Activated T-cell treated with anti-CD3 and anti-CD28 coated beads for 1 hour (primary cell): ENCODE results near the gene ATP2B3.

ENCODE experiments used
- DNase-seq: peaks from one replicate; pipeline ENCODE4 v3.0.0-alpha.2; 2020; ENCODE audit warnings: low read depth

Gene ATP2B3

DNA sequence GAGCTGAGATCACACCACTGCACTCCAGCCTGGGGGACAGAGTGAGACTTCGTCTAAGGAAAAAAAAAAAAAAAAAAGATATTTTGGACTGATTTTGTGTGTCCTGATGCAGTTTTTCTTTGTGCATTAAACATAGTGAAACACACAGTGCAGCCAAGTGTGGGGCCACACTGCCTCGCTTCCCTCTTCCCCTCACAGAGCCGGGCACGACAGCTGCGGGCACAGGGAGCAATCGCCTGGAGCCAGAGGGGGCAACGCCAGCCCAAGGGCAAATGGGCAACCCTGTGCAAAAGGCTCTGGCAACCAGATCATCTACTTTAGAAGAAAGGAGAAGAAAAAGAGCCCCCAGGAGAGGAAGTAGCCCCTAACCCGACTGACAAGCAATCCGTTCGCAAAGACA lies 95.0 kb downstream of the ATP2B3 start:
- no peak for DNase-seq

DNA sequence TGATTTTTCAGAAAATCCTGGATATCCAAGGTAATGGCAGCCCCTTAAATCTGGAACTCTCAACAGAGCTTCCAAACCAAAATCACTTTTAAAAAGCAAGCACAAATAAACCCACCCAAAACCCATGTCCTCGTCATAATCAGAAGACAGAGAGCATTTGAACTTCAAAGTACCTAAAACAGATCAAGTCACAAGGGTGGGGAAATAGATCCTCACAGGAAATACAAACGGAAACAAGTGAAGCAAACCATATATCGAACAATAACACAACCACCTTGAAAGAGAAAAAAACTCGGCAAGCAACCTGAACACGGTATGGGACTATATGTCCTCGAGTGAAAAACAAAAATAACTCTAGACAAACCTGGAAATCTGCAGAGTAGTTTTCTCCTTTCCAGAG lies 97.4 kb downstream of the ATP2B3 start:
- DNase-seq, result no peak

DNA sequence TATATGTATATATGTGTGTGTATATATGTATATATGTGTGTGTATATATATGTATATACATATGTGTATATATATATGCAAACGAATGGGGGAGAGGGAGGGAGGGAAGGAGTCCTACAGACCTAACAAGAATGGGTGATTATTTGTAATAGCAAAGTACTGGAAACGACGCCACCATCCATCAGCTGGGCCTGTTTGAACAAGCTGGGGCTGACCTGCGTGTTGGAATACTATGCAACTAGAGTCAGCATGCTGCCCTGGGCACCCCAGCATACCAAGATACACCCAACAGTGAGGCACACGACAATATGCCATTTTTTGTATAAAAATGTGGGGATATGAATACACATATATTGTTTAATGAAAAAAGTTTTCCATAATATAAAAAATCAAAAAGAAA lies 103.1 kb downstream of the ATP2B3 start:
- no peak for DNase-seq

DNA sequence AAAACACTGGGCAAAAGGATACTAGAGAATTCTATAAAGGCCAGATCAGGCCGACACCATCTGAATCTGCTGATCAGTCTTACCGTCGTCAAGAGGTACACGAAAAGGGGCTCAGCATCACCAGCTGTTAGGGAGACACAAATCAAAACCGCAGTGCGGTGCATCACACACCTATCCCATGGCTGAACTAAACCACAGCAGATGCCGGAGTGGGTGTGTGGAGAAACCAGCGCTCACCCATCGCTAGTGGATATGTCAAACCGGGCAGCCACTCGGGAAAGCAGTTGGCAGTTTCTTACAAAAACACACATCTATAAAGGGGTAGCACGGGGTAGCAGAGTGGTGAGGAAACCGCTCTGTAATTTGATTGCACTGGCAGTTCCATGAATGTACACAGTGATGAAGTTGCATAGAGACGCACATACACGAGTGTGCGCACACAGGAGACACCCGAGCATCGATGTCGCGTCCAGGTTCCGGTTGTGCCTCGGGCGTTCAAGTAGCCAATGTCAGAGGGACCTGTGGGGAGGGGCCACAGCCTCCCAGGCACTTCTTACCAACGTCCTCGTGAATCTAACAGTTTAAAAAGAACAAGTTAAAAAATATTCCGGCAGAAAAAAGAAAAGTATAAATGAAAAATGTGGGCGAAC lies 104.6 kb downstream of the ATP2B3 start:
- DNase-seq, result no peak

DNA sequence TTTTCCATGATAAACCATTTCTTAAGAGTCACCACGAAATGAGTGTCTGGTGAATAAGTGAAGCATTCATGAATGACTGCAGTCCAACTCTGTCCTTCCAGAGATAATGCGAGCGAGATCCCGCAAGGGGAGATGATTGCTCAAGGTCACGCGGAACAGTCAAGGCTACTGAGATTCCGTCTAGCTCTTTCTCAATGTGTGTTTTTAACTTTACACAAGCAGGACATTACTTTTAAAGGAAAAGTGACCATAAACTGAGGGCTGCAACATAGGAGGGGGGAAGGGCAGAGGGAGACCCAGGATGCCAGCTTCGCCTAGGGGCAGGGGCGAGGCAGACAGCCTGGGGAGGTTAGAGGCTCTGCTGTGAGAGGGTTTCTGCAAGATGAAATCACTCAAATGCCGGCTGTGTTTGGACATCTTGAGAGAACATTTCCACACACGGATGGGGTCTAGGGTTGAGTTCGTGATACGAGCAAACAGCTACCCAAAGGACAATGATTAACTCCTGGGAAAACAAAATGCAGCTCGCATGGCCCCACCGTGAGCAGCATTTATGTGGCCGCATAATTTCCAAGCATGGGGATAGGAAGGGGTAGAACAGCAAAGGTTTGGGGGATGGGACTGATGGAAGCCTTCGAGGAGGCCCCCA lies 105.3 kb downstream of the ATP2B3 start:
- DNase-seq, result no peak

DNA sequence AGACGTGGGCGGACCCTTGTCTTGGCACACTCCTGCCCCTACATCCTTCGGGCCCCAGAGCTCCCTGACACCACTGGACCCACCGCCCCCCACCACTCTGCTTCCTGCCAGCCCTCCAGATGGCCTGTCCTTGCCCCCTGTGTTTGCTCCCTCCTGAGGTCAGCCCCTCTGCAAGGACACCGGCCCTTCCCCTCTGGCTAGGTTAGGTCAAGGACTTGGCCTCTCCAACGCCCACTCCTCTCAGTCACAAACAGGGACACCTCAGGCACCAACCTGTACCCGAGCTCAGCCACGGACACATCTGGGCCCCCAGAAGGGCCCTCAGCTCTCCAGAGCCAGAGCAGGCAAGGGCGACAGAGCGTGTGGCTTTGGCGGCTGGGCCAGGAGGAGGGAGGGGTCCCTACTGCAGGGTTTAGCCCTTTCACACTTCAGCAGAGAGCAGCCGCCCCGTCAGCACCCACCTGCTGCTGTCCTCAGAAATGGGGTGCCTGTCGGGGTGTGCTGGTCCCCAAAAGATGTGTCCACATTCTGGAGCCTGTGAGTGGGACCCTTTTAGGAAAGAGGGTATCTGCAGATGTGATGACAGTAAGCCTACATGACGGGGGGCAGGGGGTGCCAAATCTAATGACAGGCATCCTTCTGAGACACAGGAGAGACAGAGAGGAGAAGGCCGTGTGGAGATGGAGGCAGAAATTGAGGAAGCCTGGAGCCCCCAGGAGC lies 106.0 kb downstream of the ATP2B3 start:
- no peak for DNase-seq

DNA sequence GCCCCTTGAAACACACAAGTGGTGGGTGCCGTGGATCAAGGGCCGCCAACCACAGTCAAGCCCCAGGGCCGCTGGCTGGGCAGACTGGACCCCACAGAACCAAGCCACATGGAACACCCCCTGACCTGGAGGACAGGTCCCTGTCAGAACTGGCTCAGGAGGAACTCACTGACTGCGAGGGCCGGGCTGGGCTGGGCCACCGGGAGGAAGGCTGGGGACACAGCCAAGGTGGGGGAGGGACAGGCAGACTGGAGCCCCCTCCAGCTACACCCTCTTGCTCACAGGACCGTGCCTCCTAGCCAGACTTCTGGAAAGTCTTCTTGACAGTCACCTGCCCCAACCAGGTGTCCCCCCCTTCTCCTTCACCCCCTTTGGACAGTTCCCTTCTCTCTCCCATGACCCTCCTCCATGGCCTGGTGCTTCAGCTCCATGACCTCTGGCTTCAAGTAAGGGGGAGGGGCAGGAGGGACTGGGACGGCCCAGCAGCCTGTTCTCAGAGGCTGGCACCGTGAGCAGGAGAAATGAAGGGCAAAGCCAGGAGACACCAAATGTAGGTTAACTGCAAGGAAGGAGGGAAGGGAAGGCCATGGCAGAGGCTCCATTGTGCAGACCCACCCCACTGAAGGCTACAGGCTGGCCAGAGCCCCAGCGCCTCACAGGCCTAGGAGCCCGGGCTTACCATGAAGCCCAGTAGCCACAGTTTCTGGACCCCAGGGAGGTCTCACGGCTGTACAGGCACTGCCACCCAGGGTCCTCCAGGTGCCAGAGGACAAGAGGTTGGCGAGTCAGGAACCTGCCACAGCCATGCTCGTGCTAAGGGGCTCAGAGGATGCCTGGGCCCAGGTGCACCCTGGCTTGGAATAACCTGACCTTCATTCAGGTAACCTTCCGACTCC lies 107.0 kb downstream of the ATP2B3 start:
- DNase-seq, result no peak

DNA sequence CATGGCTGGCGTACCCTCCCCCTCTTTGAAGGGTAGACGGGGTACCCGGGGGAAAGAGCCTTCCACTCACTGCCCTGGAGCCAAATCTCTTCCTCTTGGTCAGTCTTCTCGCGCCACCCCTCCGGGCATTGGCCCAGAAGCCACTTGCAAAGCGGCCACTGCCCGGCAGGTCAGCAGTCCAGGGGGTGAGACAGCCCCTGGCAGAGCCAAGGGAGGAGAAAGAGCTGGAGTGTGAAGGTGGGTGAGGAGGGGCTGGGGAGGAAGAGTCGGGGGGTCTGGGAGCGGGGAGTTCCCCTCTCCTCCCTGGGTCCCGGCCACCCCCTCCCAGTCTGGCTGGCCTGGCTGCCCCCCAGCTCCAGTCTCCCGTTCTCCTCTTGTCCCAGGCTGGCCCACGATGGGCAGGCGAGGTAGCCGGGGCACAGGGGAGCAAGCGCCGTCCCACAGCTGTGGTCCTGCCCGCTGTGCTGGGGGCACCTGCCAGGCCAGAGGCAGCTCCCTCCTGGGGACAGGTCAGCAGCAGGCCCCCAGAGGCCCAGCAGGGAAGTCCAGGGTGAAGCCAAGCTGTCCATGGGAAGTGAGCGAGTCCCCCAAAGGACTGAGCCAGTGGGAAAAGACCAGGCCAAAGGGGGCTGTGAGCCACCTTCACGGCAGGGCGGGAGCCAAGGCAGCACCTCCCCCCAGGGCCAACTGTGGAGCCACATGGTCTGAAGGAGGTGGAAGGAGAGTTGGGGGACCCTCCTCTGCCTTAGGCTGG lies 108.0 kb downstream of the ATP2B3 start:
- no peak for DNase-seq

DNA sequence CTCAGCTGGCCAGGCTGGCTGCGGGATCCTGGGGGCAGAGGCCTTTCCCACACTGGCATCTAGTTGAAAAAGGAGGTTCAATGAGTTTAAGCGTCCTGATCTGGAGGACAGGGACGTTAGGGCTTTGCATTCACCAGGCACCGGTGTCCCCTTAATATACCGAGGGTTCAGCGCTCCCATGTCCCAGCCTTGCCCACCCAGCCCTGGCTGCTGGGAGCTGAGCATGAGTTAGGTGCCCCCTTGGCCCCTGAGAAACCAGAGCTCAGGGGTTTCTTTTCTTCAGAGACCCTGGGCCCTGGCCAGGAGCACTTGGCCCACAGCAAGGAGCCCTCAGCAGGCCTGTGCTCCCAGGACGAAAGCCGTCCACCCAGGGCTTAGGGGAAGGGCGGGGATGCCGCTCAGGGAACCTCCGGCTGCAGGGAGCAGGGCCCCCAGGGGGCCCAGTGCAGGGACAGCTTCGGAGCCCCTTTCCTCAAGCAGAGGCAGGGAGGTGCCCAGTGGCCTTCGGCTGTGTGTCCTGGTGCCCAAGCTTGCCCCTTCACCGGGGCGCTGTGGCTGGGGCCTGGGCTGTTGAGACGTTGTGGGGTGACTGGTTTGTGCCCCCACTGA lies 108.7 kb downstream of the ATP2B3 start:
- DNase-seq, result no peak

DNA sequence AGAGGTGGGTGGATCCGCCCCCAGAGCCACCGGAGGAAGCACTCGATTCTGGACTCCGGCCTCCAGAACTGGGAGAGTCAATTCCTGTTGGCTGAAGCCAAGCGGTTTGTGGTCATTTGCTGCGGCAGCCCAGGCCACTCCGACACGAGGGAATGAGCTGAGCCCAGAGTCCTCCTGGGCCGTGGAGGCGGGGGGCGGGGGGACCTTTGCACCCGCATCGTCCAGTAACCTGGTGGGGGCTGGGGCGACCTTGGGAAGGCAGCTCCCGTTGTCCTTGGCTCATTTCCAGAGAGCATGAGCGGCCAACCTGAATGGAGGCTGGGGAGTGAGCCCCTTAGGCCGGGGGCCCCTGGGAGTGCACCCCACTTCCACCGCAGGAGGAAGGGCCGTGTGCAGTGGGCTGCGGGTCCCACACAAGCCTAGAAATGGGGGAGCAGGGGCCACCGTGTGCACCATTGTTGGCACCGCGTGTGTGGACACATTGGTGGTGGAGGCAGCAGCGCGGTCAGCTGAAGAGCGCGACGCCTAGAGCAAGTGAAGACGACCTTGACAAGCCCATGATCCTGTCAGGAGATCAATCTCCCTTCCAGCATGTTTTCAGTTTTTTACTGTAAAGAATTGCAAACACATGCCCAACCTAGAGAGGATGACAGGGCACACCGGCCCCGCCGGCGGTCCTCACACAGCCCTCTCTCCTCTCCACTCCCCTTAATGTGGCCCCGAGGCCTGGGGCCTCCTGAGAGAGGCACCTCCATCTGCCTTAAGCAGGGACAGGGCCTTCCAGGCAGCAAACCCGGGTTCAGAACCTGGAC lies 109.6 kb downstream of the ATP2B3 start:
- no peak for DNase-seq

DNA sequence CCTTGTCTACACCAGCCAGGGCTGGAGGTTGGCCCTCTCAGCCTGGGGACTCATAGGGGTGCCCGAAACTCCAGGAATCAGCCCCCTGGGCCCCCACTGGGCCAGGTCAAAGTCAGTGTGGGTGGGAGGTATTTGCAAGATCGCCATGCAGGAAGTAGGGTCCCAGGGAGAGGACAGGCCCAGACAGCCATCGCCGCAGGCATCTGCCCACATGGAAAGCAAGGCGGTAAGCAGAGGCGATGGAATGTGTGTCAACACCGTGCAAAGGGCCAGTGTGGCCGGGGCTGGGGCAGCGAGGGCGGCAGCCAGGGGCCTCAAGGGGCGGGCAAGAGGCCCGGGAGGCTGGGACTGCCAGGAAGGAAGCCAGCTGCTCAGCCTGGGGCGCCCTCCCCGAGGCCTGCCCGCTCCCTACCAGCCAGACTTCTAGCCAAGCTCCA lies 110.3 kb downstream of the ATP2B3 start:
- no peak for DNase-seq

DNA sequence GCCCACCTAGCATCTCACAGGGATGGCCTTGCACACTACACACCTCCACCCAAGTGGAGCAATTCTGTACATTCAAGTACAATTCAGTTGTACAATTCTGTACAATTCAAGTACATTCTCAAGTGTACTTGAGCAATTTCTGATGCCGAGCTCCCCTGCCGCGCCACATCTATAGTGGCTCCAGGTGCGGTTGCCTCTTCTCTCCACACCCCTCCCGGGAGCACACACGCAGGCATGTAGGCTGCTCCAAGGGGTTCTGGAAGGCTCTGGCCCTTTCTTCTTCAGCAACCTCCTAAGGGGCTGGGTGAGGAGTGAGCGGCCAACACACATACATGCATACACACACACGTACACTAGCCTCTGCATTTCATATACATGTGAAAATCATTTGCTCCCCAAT lies 110.7 kb downstream of the ATP2B3 start:
- DNase-seq, result no peak

DNA sequence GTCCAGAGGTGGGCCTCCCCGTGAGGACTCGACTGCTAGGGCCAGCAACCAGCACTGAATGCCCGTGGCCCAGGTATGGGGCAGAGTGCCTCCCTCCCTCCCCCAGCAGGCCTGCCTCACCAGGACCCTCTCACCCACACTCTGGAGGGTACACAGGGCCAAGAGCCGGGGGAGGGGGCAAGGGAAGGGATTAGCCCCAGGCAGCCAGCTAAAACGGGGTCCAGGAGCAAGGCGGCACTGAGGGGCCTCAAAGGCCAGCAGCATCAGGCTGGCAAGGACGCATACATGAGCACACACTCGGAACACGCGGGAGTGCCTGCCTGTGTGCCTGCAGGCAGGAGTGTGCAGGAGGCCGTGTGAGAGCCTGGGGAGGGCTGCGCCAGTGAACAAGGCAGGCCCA lies 111.2 kb downstream of the ATP2B3 start:
- no peak for DNase-seq

DNA sequence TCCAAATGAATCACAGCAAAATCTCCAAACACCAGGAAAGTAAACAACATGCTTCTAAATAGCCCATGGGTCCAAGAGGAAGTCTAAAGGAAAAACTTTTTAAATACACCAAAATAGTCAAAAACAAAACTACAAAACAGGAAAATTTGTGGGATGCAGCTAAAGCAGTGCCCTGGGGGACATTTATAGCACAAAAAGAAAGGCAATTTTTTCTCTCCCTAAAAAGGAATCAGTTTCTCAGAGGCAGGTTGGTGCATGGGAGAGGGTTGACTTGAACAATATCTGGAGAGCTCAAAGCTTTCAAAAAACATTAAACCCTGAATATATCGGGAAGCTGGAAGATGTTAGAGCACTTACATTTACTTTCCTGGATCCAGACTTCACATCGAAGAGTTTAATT lies 113.9 kb downstream of the ATP2B3 start:
- no peak for DNase-seq

DNA sequence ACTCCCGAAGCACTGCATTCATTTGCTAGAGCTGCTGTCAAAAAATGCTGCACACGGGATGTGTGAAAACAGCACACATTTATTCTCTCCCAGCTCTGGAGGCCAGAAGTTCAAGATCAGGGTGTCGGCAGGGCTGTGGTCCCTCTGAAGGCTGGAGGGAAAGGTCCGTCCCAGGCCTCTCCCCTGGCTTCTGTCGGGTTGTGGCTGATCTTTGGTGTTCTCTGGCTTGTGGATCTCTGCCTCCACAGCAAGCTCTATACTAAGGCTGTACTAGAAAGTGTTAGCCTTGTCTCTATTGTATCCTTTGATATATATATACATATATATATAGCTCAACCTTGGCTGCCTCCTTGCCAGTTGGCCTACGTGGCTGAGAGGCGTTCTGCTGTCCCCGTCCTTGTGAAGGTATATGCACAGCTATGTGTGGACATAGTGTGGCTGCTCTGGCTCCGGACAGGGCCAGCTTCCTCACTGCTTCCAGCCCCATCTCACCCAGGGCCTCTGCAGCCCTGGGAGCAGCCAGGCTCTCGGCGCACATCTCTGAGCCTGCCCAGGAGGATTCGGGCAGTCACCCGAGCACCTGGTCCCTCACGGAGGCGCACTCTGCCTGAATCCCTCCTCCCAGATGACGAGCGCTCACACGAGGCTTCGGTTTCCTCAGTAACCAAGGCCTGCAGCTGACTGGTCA lies 114.6 kb downstream of the ATP2B3 start:
- no peak for DNase-seq
